Mucosa of rectum (tissue), 2 donors: ENCODE measurements around the gene APOBEC3F.
"Not testable (repeated sequence)": the region's sequence is repeated elsewhere in the genome, so short reads cannot be mapped to it uniquely, and the experiment has no call there.

Experiments used
- H3K27ac ChIP-seq, 2 donors: one replicate each; pipeline ENCODE4 v1.7.0; 2013; ENCODE audit warnings: inconsistent platforms in 2 of 2, low read depth in 2 of 2, low read length in 2 of 2
- H3K27me3 ChIP-seq, 2 donors: one replicate each; pipeline ENCODE4 v1.7.0; 2013; ENCODE audit warnings: low read length in 2 of 2; ENCODE audit not compliant: control insufficient read depth in 2 of 2, insufficient read depth in 2 of 2
- H3K36me3 ChIP-seq, 2 donors: one replicate each; pipeline ENCODE4 v1.7.0; 2013; ENCODE audit warnings: low read length in 2 of 2; ENCODE audit not compliant: control insufficient read depth in 2 of 2, insufficient read depth in 2 of 2
- H3K4me1 ChIP-seq, 2 donors: one replicate each; pipeline ENCODE4 v1.7.0; 2013; ENCODE audit warnings: low read length in 2 of 2, mild to moderate bottlenecking in 1 of 2; ENCODE audit not compliant: control insufficient read depth in 2 of 2, insufficient read depth in 2 of 2
- H3K4me3 ChIP-seq, 2 donors: one replicate each; pipeline ENCODE4 v1.7.0; 2013; ENCODE audit warnings: low read length in 2 of 2
- H3K9ac ChIP-seq, 2 donors: one replicate each; pipeline ENCODE4 v1.7.0; 2013; ENCODE audit warnings: low read length in 2 of 2, low read depth in 1 of 2, mild to moderate bottlenecking in 1 of 2
- H3K9me3 ChIP-seq, 2 donors: one replicate each; pipeline ENCODE4 v1.7.0; 2013; ENCODE audit warnings: low read length in 2 of 2; ENCODE audit not compliant: control insufficient read depth in 2 of 2
- donor health status: healthy.
- donor health status: Normal muscosa, but diverticular disease.

APOBEC3F gene

DNA sequence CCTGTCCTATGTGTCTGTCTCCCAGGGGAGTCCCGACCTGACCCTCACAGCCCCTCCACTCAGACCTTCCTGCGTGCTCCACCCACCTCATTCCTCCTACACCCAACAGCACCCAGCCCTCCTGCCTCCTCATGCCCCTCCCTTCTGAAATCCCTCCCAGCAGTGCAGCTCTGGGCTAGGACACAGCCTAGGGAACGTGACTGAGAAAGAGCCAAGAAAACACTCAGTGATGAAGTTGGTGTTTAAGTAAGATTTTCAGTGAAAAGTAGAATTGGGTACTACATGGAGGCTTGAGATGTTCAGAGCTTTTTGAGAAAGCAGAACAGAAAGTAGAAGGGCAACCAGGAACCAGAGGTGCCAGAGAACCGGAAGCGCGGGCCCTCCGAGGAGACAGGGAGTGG is 31.9 kb downstream of the APOBEC3F start:
- not testable (repeated sequence) for H3K36me3 ChIP-seq, H3K4me3 ChIP-seq, H3K9me3 ChIP-seq, H3K9ac ChIP-seq, H3K4me1 ChIP-seq, H3K27me3 ChIP-seq
- peak overlapping the region in 1 of 2 donors; percentile 71 for H3K27ac ChIP-seq

- no peaks in the 10 kb centered on the region for H3K9me3 ChIP-seq
- H3K4me3 ChIP-seq = no peak overlapping the region
- H3K4me1 ChIP-seq = peaks cover 0 to 4% of the 10 kb centered on the region in 2 donors
Observed at GRCh38 chr22:39073981-39074380, 33.3 kb downstream of the APOBEC3F start.

DNA sequence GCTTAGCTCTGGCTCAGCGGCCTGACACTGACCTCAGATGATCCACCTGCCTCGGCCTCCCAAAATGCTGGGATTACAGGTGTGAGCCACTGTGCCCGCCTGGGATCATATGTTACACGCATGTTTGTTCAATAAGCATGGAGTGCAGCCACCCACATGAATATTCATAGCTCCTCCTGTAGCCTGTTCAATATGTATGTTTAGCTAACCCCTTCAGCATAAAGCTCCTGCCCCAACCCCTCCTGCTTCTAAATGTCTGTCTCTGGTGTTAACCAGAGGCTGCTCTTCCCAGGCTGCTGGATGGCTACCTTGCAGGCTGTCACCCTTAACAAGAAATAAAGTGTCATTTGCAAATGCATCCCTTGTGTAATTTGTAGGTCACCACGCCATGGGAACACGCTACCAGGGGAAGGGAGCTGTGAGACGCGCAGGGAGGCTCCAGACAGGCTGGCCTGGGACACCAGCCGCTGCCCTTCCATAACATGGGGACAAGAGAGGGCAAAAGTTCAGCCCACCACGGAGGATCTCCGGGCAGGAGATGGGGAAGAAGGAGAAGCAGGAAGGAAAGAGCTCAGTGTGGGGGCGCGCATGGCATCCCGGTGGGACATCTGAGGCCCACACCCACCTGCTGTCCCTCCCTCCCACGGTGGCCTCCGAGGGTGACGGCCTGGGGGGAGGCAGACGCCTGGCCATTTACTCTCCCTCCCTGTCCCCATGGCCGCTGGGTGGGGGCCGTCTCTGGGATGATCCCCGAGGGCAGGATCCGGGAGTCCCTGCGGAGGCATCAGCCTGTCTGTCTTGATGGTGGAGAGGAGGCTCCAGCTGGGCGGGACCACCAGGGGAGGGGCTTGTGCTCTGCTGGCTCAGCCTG is 35.7 kb downstream of the APOBEC3F start:
- H3K4me1 ChIP-seq, H3K9ac ChIP-seq, H3K27me3 ChIP-seq, H3K9me3 ChIP-seq, H3K36me3 ChIP-seq: not testable (repeated sequence)
- Histone ChIP-seq H3K4me3 (peak overlapping the region in 1 of 2 donors; percentile 39), H3K27ac (peak overlapping the region in 1 of 2 donors; percentile 9)

More at GRCh38 chr22:39073981-39074380, 33.3 kb downstream of the APOBEC3F start:
- Histone ChIP-seq H3K9ac (no peak overlapping the region), H3K36me3 (no peaks in the 10 kb centered on the region), H3K27ac (no peak overlapping the region), H3K27me3 (no peaks in the 10 kb centered on the region)

- peak within 1 kb of the TSS; percentile 56 to 59 for H3K9ac ChIP-seq
- H3K4me1 ChIP-seq, H3K27me3 ChIP-seq, H3K36me3 ChIP-seq, H3K9me3 ChIP-seq: not testable (repeated sequence)
- peak within 1 kb of the TSS; percentile 63 to 83 for H3K27ac ChIP-seq
- H3K4me3 ChIP-seq = peak within 1 kb of the TSS; percentile 48 to 65
Observed at GRCh38 chr22:39077026-39077840, 36.6 kb downstream of the APOBEC3F start, which contains the start of gene APOBEC3G. TSS of gene APOBEC3G (plus strand) at chr22:39077275. CDS start at chr22:39077362, 87 bp downstream.

GRCh38 chr22:39077912-39078311 is 37.2 kb downstream of the APOBEC3F start:
- Histone ChIP-seq H3K27ac (peak overlapping the region in 1 of 2 donors; percentile 83), H3K4me3 (peak overlapping the region in 1 of 2 donors; percentile 48), H3K9ac (peak overlapping the region in 1 of 2 donors; percentile 56)
- H3K9me3 ChIP-seq, H3K4me1 ChIP-seq, H3K27me3 ChIP-seq, H3K36me3 ChIP-seq: not testable (repeated sequence)

DNA sequence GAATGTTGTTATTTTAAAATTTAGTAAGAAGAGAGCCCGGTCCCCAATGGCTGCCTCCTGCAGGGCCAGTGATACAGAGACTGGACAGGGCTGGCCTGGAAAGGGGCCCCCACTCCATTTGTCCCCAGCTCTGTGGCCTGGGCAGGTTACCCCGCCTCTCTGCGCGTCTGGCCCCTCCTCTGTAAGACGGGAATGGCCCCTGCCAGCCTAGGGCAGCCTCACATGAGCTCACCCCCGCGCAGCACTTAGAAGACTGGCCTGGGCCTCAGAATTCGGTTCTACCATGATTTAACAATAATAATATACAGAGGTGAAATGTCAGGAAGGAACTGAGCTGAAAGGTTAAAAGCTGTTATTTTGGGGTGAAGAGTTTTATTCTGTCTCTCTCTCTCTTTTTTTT is 37.7 kb downstream of the APOBEC3F start:
- H3K4me3 ChIP-seq = peak overlapping the region in 1 of 2 donors; percentile 48
- peaks cover 0 to 5% of the 10 kb centered on the region in 2 donors for H3K36me3 ChIP-seq

GRCh38 chr22:39079054-39079637 is 38.5 kb downstream of the APOBEC3F start:
- not testable (repeated sequence) for H3K9me3 ChIP-seq, H3K27ac ChIP-seq, H3K4me1 ChIP-seq, H3K36me3 ChIP-seq, H3K27me3 ChIP-seq, H3K9ac ChIP-seq, H3K4me3 ChIP-seq

More for the DNA sequence above, 37.7 kb downstream of the APOBEC3F start:
- H3K27me3 ChIP-seq = no peaks in the 10 kb centered on the region
- no peak overlapping the region for H3K9ac ChIP-seq
- H3K27ac ChIP-seq = no peak overlapping the region
- no peaks in the 10 kb centered on the region for H3K9me3 ChIP-seq
- peaks cover 4% of the 10 kb centered on the region in 2 donors for H3K4me1 ChIP-seq

- peaks cover 4% of the 10 kb centered on the region in 2 donors for H3K4me1 ChIP-seq
- no peak overlapping the region for H3K4me3 ChIP-seq
- no peak overlapping the region for H3K9ac ChIP-seq
- H3K36me3 ChIP-seq = peaks cover 0 to 5% of the 10 kb centered on the region in 2 donors
- no peak overlapping the region for H3K27ac ChIP-seq
- no peaks in the 10 kb centered on the region for H3K27me3 ChIP-seq
- H3K9me3 ChIP-seq = no peaks in the 10 kb centered on the region
Observed at GRCh38 chr22:39080052-39080762, 39.5 kb downstream of the APOBEC3F start.

DNA sequence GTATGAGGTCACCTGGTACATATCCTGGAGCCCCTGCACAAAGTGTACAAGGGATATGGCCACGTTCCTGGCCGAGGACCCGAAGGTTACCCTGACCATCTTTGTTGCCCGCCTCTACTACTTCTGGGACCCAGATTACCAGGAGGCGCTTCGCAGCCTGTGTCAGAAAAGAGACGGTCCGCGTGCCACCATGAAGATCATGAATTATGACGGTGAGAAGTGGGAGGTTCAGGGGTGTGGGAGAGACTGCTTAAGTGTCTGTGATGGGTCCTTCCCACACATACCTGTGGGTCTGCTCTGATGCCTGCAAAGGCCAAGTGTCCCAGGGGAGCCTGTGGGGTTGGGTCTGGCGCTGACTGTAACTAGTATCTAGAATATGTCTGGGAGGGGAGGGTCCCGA is 40.4 kb downstream of the APOBEC3F start:
- Histone ChIP-seq H3K4me1 (peaks cover 4% of the 10 kb centered on the region in 2 donors), H3K27me3 (no peaks in the 10 kb centered on the region), H3K4me3 (no peak overlapping the region), H3K27ac (no peak overlapping the region), H3K9me3 (no peaks in the 10 kb centered on the region), H3K36me3 (peaks cover 0 to 5% of the 10 kb centered on the region in 2 donors), H3K9ac (no peak overlapping the region)
